ENCODE results near the gene MACF1. TPM values are rescaled to one million over a fixed set of nuclear protein-coding genes. Genes with fewer than 3 reads are reported as not detected.

Gene MACF1
- total and polyA plus RNA-seq, 2 of the 13 experiments (the other 11 are each of a cell fraction or from before 2014, with no cell fraction given), result 36.7 to 65.4 TPM

- no peak overlapping the region for H2AFZ ChIP-seq (ENCODE audit: low read length)
- H3K4me2 ChIP-seq (ENCODE audit: low read depth, low read length), result no peak overlapping the region
- no peak overlapping the region for H3K9ac ChIP-seq (ENCODE audit: insufficient read depth, low read depth, low read length)
- ATAC-seq (no peak), FAIRE-seq (no peak), DNase-seq (ENCODE audit: low spot score) (no peak)
- H4K20me1 ChIP-seq (ENCODE audit: insufficient read depth, low read length), result peaks cover 3% of the 10 kb centered on the region; the same call in 1 of the 2 replicates
- POLR2A ChIA-PET, result no interaction called here
- WGBS (ENCODE audit: low lambda C conversion rate), result 100% methylated on average over 1 of the region's 1 CpG
- in situ Hi-C loops (cut with HindIII; ENCODE audit: extremely low pct_ligation_motif_present, low pct_unique_long_range_greater_than_20kb), result no loop called here
- H3K4me1 ChIP-seq (ENCODE audit: insufficient read depth, low read length), result peaks cover 47% of the 10 kb centered on the region
- no peak overlapping the region for H3K27ac ChIP-seq (ENCODE audit: extremely low read length, insufficient read depth, low read length)
- H3K9me3 ChIP-seq (ENCODE audit: low read length), result no peaks in the 10 kb centered on the region
- no peaks in the 10 kb centered on the region for H3K27me3 ChIP-seq (ENCODE audit: control insufficient read depth in 1 of 2, insufficient read depth in 2 of 2, low read length in 2 of 2)
- H3K36me3 ChIP-seq (replicated peaks in 1 of 2; ENCODE audit: control insufficient read depth in 1 of 2, insufficient read depth in 2 of 2, low read length in 2 of 2), result peaks cover 2 to 4% of the 10 kb centered on the region in 2 experiments; a peak in 3 of 5 replicates
- CTCF ChIA-PET (ENCODE audit: low intra/inter-chr PET ratio, low total read pairs), result no interaction called here
- no peak overlapping the region for H3K4me3 ChIP-seq (replicated peaks in 1 of 3; ENCODE audit: insufficient read depth in 1 of 3, low read depth in 2 of 3, low read length in 3 of 3)
- H3K79me2 ChIP-seq (ENCODE audit: insufficient read depth, low read length), result peaks cover 44% of the 10 kb centered on the region
- no TSS peak for BruUV-seq (replicated peaks)
- intact Hi-C loops (cut with micrococcal nuclease; ENCODE audit: unreplicated experiment), result no loop called here
- TF ChIP-seq STAT6 (CRISPR knock-in tag; IDR thresholded peaks at IDR 0.05; ENCODE audit: borderline replicate concordance) (no peak), ZUFSP (CRISPR knock-in tag; IDR thresholded peaks at IDR 0.05; ENCODE audit: borderline replicate concordance) (no peak), RFXAP (CRISPR knock-in tag; IDR thresholded peaks at IDR 0.05; ENCODE audit: borderline replicate concordance) (no peak), JARID2 (CRISPR knock-in tag; IDR thresholded peaks at IDR 0.05; ENCODE audit: insufficient replicate concordance) (no peak), PRMT3 (CRISPR knock-in tag; IDR thresholded peaks at IDR 0.05; ENCODE audit: borderline replicate concordance, low read depth) (no peak), CBX2 (IDR thresholded peaks at IDR 0.05; ENCODE audit: low read depth, low read length) (no peak), CBX2 (CRISPR knock-in tag; IDR thresholded peaks at IDR 0.05; ENCODE audit: low read depth) (no peak), DR1 (CRISPR knock-in tag; IDR thresholded peaks at IDR 0.05) (no peak), ZNF710 (CRISPR knock-in tag; IDR thresholded peaks at IDR 0.05; ENCODE audit: borderline replicate concordance) (no peak), ZNF543 (CRISPR knock-in tag; IDR thresholded peaks at IDR 0.05) (no peak), ZKSCAN1 (IDR thresholded peaks at IDR 0.05; ENCODE audit: low read length) (no peak), ZBTB7A (CRISPR knock-in tag; IDR thresholded peaks at IDR 0.05) (no peak), TOPORS (CRISPR knock-in tag; IDR thresholded peaks at IDR 0.05) (no peak), NFYB (CRISPR knock-in tag; IDR thresholded peaks at IDR 0.05) (no peak), LRRFIP1 (CRISPR knock-in tag; conservative IDR thresholded peaks at IDR 0.05) (no peak)
Measured at GRCh38 chr1:39165488-39165887, 39.0 kb upstream of the MACF1 start.

Measured in HepG2 (cell line).